A375 (cell line): ENCODE measurements around the gene MC4R. TPM values are rescaled to one million over a fixed set of nuclear protein-coding genes. Genes with fewer than 3 reads are reported as not detected.

Experiments used
- total RNA-seq: library from RNA; depleted of rRNA; stranded (reverse); fragments of >200 nt; shearing (Covaris generic); gene quantifications from 2 replicates; pipeline ENCODE4 v1.2.3, GENCODE V29; 2014; rRNA removed

Gene MC4R
- total RNA-seq, result 0.23 TPM in 1 of 2 replicates, not detected in the other

DNA sequence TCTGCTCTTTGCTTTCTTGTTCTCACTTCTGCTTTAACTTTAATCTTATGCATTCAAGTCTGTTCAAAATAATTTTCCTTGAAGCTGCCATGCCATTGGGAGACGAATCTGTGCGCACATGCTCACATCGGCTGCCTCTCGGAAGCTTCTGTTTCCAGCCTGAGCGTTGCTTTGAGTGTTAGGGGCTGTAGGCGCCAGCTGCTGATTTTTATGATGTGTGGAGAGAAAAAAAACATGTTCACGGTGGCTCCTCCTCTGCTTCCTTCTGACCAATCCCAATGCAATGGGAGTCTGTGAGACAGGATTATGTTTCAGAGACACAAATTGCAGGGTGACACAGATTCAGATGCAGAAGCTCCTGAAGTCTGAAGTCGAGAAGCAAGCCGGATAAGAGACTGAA, at the start of gene MC4R:
Gene MC4R (minus strand): TSS at position 180 of the 400 bp plus-strand sequence. CDS start 426 bp downstream, outside the sequence.

